Liver (tissue), 9 donors: ENCODE measurements around the gene WDR20. TPM values are rescaled to one million over a fixed set of nuclear protein-coding genes. Genes with fewer than 3 reads are reported as not detected.

Experiments used
- DNase-seq: peaks from one replicate; pipeline ENCODE4 v3.0.0-alpha.2; 2017; ENCODE audit warnings: low spot score
- H3K27ac ChIP-seq, 2 donors: one replicate each; pipeline ENCODE4 v1.7.0; 2013; ENCODE audit warnings: inconsistent platforms in 2 of 2, low read length in 2 of 2, control low read depth in 1 of 2, low read depth in 1 of 2, mild to moderate bottlenecking in 1 of 2
- H3K27me3 ChIP-seq, 4 donors: one replicate each; pipeline versions ENCODE4 v1.6.1 to v1.7.0; 2013; ENCODE audit warnings: low read length in 3 of 4, inconsistent platforms in 1 of 4, mild to moderate bottlenecking in 1 of 4, moderate library complexity in 1 of 4; ENCODE audit not compliant: control insufficient read depth in 4 of 4, insufficient read depth in 4 of 4
- H3K36me3 ChIP-seq, 4 donors: one replicate each; pipeline versions ENCODE4 v1.6.1 to v1.7.0; 2013; ENCODE audit warnings: low read length in 3 of 4, mild to moderate bottlenecking in 3 of 4, low read depth in 1 of 4, moderate library complexity in 1 of 4; ENCODE audit not compliant: control insufficient read depth in 4 of 4, insufficient read depth in 3 of 4
- H3K4me1 ChIP-seq, 4 donors: one replicate each; pipeline versions ENCODE4 v1.6.1 to v1.7.0; 2013; ENCODE audit warnings: low read length in 3 of 4, mild to moderate bottlenecking in 3 of 4, moderate library complexity in 1 of 4; ENCODE audit not compliant: control insufficient read depth in 4 of 4, insufficient read depth in 4 of 4
- H3K4me3 ChIP-seq, 3 donors: one replicate each; pipeline versions ENCODE4 v1.6.1 to v1.7.0; 2013; ENCODE audit warnings: low read length in 3 of 3, control low read depth in 1 of 3, low read depth in 1 of 3, mild to moderate bottlenecking in 1 of 3
- H3K9ac ChIP-seq, 2 donors: one replicate each; pipeline ENCODE4 v1.7.0; 2013; ENCODE audit warnings: low read length in 2 of 2, mild to moderate bottlenecking in 2 of 2, moderate library complexity in 2 of 2, control low read depth in 1 of 2, low read depth in 1 of 2
- H3K9me3 ChIP-seq, 4 donors: one replicate each; pipeline versions ENCODE4 v1.6.1 to v1.7.0; 2013; ENCODE audit warnings: low read length in 3 of 4; ENCODE audit not compliant: control insufficient read depth in 4 of 4
- CTCF ChIP-seq: fragments of 150-350 bp; IDR thresholded peaks from 2 replicates; pipeline ENCODE4 v1.5.1; 2017; ENCODE audit warnings: improper control_type of control experiment, low read depth, low read length; ENCODE audit not compliant: missing input control
- EGR1 ChIP-seq, 2 donors: IDR thresholded peaks; 2 replicates each; pipeline ENCODE4 v1.6.1; 2016 to 2018; ENCODE audit warnings: antibody characterized with exemption in 2 of 2, low read depth in 2 of 2
- FOXA1 ChIP-seq: IDR thresholded peaks from 2 replicates; pipeline ENCODE4 v1.6.1; 2016; ENCODE audit warnings: antibody characterized with exemption
- FOXA2 ChIP-seq: IDR thresholded peaks from 2 replicates; pipeline ENCODE4 v1.6.1; 2016; ENCODE audit warnings: antibody characterized with exemption
- GABPA ChIP-seq, 2 donors: IDR thresholded peaks in 1 of 2; conservative IDR thresholded peaks in 1 of 2; 2 replicates each; pipeline ENCODE4 v1.6.1; 2016; ENCODE audit warnings: antibody characterized with exemption in 2 of 2, mild to moderate bottlenecking in 1 of 2, moderate library complexity in 1 of 2
- HNF4A ChIP-seq, 2 donors: conservative IDR thresholded peaks; 2 replicates each; pipeline ENCODE4 v1.6.1; 2016; ENCODE audit warnings: antibody characterized with exemption in 2 of 2, mild to moderate bottlenecking in 2 of 2
- HNF4G ChIP-seq: IDR thresholded peaks from 2 replicates; pipeline ENCODE4 v1.6.1; 2016; ENCODE audit warnings: antibody characterized with exemption
- JUND ChIP-seq, 2 donors: IDR thresholded peaks; 2 replicates each; pipeline ENCODE4 v1.6.1; 2016; ENCODE audit warnings: antibody characterized with exemption in 2 of 2
- MAX ChIP-seq: IDR thresholded peaks from 2 replicates; pipeline ENCODE4 v1.6.1; 2016; ENCODE audit warnings: antibody characterized with exemption
- NR2F2 ChIP-seq: IDR thresholded peaks from 2 replicates; pipeline ENCODE4 v1.6.1; 2016; ENCODE audit warnings: antibody characterized with exemption
- RAD21 ChIP-seq, 2 donors: IDR thresholded peaks; 2 replicates each; pipeline ENCODE4 v1.6.1; 2016; ENCODE audit warnings: antibody characterized with exemption in 2 of 2, mild to moderate bottlenecking in 2 of 2
- RXRA ChIP-seq, 2 donors: IDR thresholded peaks; 2 replicates each; pipeline ENCODE4 v1.6.1; 2017 to 2018; ENCODE audit warnings: antibody characterized with exemption in 2 of 2, mild to moderate bottlenecking in 1 of 2
- SP1 ChIP-seq: IDR thresholded peaks from 2 replicates; pipeline ENCODE4 v1.6.1; 2018; ENCODE audit warnings: antibody characterized with exemption, mild to moderate bottlenecking
- TAF1 ChIP-seq: conservative IDR thresholded peaks from 2 replicates; pipeline ENCODE4 v1.6.1; 2016; ENCODE audit warnings: antibody characterized with exemption, mild to moderate bottlenecking
- ZBTB33 ChIP-seq: IDR thresholded peaks from 2 replicates; pipeline ENCODE4 v1.6.1; 2016; ENCODE audit warnings: antibody characterized with exemption
- WGBS: extraction: QIAGEN DNeasy Blood & Tissue Kit; methylation state at CpG from one replicate; pipeline ENCODE4 v1.1.7; 2013; 5-methylcytosine and 5-hydroxymethylcytosine counted together
- polyA plus RNA-seq, 2 donors: library from polyadenylated mRNA; stranded (reverse) in 1 of 2; unstranded in 1 of 2; fragments of 200-250 nt in 1 of 2; fragments of >200 nt in 1 of 2; fragmentation: Nextera tagmentation in 1 of 2; extraction: Ambion mirVana in 1 of 2; gene quantifications; one replicate each; pipeline versions ENCODE4 v1.2.1 to v1.2.3, GENCODE V29; 2013 to 2015
- total RNA-seq, 2 donors: library from RNA; depleted of rRNA; stranded (reverse); fragments of >200 nt; gene quantifications; one replicate each; pipeline ENCODE4 v1.2.3, GENCODE V29; 2014
- TF ChIP-seq, protein P1 (sequence below): IDR thresholded peaks from 2 replicates; pipeline ENCODE4 v1.6.1; 2016; ENCODE audit warnings: antibody characterized with exemption, mild to moderate bottlenecking
- TF ChIP-seq, protein P2 (sequence below): IDR thresholded peaks from 2 replicates; pipeline ENCODE4 v1.6.1; 2016; ENCODE audit warnings: antibody characterized with exemption
- donor health status: healthy.
- donor health status: healthy.
- donor health status: healthy.
- donor health status: healthy.
- donor health status: healthy.

Gene WDR20
- total and polyA plus RNA-seq, 4 donors = 6.5 to 18.5 (median 11.0) TPM

GRCh38 chr14:102095231-102095870, 44.3 kb upstream of the WDR20 start (continued):
- TF ChIP-seq CTCF (no peak), JUND (IDR thresholded peaks at IDR 0.05) (no peak), NR2F2 (no peak)

DNA sequence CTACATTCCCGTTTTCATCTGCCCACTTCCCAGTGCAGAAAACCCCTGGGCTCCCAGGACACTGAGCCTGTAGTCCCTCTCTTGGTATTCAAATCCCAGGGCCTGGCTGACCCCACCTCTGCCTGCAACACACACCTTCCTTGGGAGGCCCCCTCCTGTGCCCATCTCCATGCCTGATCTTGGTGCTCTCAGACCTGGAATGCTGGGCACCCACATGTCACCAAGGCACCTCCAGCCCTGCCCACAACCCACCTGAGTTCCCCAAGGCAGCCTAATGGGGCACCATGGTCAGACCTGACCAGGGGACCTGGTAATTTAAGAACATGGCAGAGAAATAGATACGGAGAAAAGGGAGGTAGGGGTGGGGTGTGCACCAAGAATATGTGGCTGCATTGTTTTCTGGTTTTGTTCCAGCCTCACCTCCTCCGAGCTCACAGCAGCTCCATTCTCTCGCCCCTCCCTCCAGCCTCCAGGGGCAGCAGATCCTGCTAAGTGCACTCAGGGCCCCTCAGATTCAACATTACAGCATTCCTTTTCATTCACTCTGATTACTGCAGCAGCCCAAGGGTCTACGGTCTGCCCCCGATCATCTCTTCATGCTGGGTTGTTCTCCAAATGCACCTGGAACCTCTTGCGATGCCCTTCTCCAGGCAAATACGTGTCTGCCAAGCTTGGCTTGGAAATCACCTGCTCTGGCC, 43.7 kb upstream of the WDR20 start:
- DNase-seq = no peak
- H3K36me3 ChIP-seq = no peaks in the 10 kb centered on the region
- no peaks in the 10 kb centered on the region for H3K27me3 ChIP-seq
- no peak overlapping the region for H3K27ac ChIP-seq
- WGBS = 48% methylated on average over 8 of the region's 8 CpGs
- no peak overlapping the region for H3K9ac ChIP-seq
- no peaks in the 10 kb centered on the region for H3K9me3 ChIP-seq
- no peak overlapping the region for H3K4me3 ChIP-seq
- TF ChIP-seq NR2F2 = no peak
- no peak for TF ChIP-seq EGR1 (IDR thresholded peaks at IDR 0.05; ENCODE audit: low read depth in 2 of 2)
- no peak for TF ChIP-seq RXRA (IDR thresholded peaks at IDR 0.05)
- TF ChIP-seq MAX = no peak
- TF ChIP-seq ZBTB33 = no peak
- TF ChIP-seq, protein P1, sequence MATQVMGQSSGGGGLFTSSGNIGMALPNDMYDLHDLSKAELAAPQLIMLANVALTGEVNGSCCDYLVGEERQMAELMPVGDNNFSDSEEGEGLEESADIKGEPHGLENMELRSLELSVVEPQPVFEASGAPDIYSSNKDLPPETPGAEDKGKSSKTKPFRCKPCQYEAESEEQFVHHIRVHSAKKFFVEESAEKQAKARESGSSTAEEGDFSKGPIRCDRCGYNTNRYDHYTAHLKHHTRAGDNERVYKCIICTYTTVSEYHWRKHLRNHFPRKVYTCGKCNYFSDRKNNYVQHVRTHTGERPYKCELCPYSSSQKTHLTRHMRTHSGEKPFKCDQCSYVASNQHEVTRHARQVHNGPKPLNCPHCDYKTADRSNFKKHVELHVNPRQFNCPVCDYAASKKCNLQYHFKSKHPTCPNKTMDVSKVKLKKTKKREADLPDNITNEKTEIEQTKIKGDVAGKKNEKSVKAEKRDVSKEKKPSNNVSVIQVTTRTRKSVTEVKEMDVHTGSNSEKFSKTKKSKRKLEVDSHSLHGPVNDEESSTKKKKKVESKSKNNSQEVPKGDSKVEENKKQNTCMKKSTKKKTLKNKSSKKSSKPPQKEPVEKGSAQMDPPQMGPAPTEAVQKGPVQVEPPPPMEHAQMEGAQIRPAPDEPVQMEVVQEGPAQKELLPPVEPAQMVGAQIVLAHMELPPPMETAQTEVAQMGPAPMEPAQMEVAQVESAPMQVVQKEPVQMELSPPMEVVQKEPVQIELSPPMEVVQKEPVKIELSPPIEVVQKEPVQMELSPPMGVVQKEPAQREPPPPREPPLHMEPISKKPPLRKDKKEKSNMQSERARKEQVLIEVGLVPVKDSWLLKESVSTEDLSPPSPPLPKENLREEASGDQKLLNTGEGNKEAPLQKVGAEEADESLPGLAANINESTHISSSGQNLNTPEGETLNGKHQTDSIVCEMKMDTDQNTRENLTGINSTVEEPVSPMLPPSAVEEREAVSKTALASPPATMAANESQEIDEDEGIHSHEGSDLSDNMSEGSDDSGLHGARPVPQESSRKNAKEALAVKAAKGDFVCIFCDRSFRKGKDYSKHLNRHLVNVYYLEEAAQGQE = no peak
- TF ChIP-seq, protein P2, sequence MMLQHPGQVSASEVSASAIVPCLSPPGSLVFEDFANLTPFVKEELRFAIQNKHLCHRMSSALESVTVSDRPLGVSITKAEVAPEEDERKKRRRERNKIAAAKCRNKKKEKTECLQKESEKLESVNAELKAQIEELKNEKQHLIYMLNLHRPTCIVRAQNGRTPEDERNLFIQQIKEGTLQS = no peak
- TF ChIP-seq FOXA1 = no peak
- TF ChIP-seq GABPA (IDR thresholded peaks at IDR 0.05 in 1 of 2, conservative IDR thresholded peaks at IDR 0.05 in 1 of 2) = no peak
- no peak for TF ChIP-seq RAD21 (IDR thresholded peaks at IDR 0.05)
- TF ChIP-seq CTCF = no peak
- TF ChIP-seq HNF4G = no peak
- TF ChIP-seq FOXA2 = no peak
- no peak for TF ChIP-seq JUND (IDR thresholded peaks at IDR 0.05)
- no peak for TF ChIP-seq SP1
- TF ChIP-seq HNF4A (conservative IDR thresholded peaks at IDR 0.05) = no peak
- no peak for TF ChIP-seq TAF1
- peaks cover 0 to 6% (median 3%) of the 10 kb centered on the region in 4 donors for H3K4me1 ChIP-seq
